Measurements from ENCODE around the gene SLC27A5. TPM values are rescaled to one million over a fixed set of nuclear protein-coding genes. Genes with fewer than 3 reads are reported as not detected.
A peak's percentile ranks its signal among the peaks of the same experiment; 100 is the strongest.

Gene SLC27A5
- total and polyA plus RNA-seq, 2 of the 13 experiments (the other 11 are each of a cell fraction or from before 2014, with no cell fraction given): 30.3 to 40.2 TPM

- TF ChIP-seq ZBTB44 (CRISPR knock-in tag; IDR thresholded peaks at IDR 0.05): no peak
- TF ChIP-seq ZBTB7A (CRISPR knock-in tag; IDR thresholded peaks at IDR 0.05): no peak
- no peak; the same call in 1 of the 2 replicates for TF ChIP-seq GZF1 (CRISPR knock-in tag; IDR thresholded peaks at IDR 0.05)
- TF ChIP-seq ZNF703 (CRISPR knock-in tag; IDR thresholded peaks at IDR 0.05; ENCODE audit: borderline replicate concordance): no peak
- no peak for TF ChIP-seq AKAP8 (CRISPR knock-in tag; IDR thresholded peaks at IDR 0.05)
- no peak for TF ChIP-seq TP53 (CRISPR knock-in tag; conservative IDR thresholded peaks at IDR 0.05)
- no peak for TF ChIP-seq TCF7L2 (IDR thresholded peaks at IDR 0.05; ENCODE audit: low read depth, low read length)
- TF ChIP-seq NRL (CRISPR knock-in tag; IDR thresholded peaks at IDR 0.05; ENCODE audit: borderline replicate concordance): no peak
- no peak for TF ChIP-seq ZNF597 (CRISPR knock-in tag; IDR thresholded peaks at IDR 0.05)
- TF ChIP-seq BATF2 (CRISPR knock-in tag; IDR thresholded peaks at IDR 0.05): no peak
- no peak for TF ChIP-seq ZNF772 (CRISPR knock-in tag; IDR thresholded peaks at IDR 0.05)
- TF ChIP-seq ZBTB1 (CRISPR knock-in tag; IDR thresholded peaks at IDR 0.05; ENCODE audit: borderline replicate concordance): no peak
- TF ChIP-seq PAX8 (CRISPR knock-in tag; IDR thresholded peaks at IDR 0.05; ENCODE audit: borderline replicate concordance): no peak
- TF ChIP-seq ZNF576 (CRISPR knock-in tag; IDR thresholded peaks at IDR 0.05): no peak
- no peak for TF ChIP-seq U2AF2 (IDR thresholded peaks at IDR 0.05; ENCODE audit: low read depth, low read length)
- TF ChIP-seq LBX2 (CRISPR knock-in tag; IDR thresholded peaks at IDR 0.05; ENCODE audit: borderline replicate concordance): no peak
- TF ChIP-seq SP1 (IDR thresholded peaks at IDR 0.05): no peak
- peak; percentile 42; the same call in 1 of the 2 replicates for TF ChIP-seq SP1 (CRISPR knock-in tag; IDR thresholded peaks at IDR 0.05)
- peak; percentile 78 for TF ChIP-seq ZFX (CRISPR knock-in tag; IDR thresholded peaks at IDR 0.05; ENCODE audit: low read depth)
- peak; percentile 52; the same call in 1 of the 2 replicates for TF ChIP-seq THAP7 (CRISPR knock-in tag; IDR thresholded peaks at IDR 0.05)
- no peak for TF ChIP-seq KLF12 (CRISPR knock-in tag; IDR thresholded peaks at IDR 0.05; ENCODE audit: borderline replicate concordance)
- TF ChIP-seq ZSCAN12 (CRISPR knock-in tag; IDR thresholded peaks at IDR 0.05): no peak
- no peak for TF ChIP-seq CHD2 (IDR thresholded peaks at IDR 0.05; ENCODE audit: low read depth, low read length)
- TF ChIP-seq TBX3 (IDR thresholded peaks at IDR 0.05; ENCODE audit: borderline replicate concordance): no peak
- TF ChIP-seq ZBTB43 (CRISPR knock-in tag; conservative IDR thresholded peaks at IDR 0.05): no peak
Observed at GRCh38 chr19:58451358-58452101, 60.3 kb downstream of the SLC27A5 start, which contains the start of gene ZNF324B (continued).

All from HepG2 (cell line).